ENCODE results near the gene RHOBTB1. TPM values are rescaled to one million over a fixed set of nuclear protein-coding genes. Genes with fewer than 3 reads are reported as not detected.

The RHOBTB1 gene
- total RNA-seq, 1 experiment from 2014 or later = 2.5 TPM

- Histone ChIP-seq H3K79me2 (ENCODE audit: insufficient read depth, low read length) (no peaks in the 10 kb centered on the region), H3K14ac (ENCODE audit: insufficient read depth, low read length) (no peak overlapping the region), H2AK5ac (ENCODE audit: insufficient read length, low read length) (no peak overlapping the region), H3K23me2 (ENCODE audit: insufficient read length, low read depth, low read length, poor library complexity, severe bottlenecking) (no peaks in the 10 kb centered on the region), H3K27ac (ENCODE audit: insufficient read length, low read depth, low read length) (no peak overlapping the region), H2BK20ac (ENCODE audit: low read depth, low read length, poor library complexity, severe bottlenecking) (no peak overlapping the region), H3T11ph (ENCODE audit: low read length) (no peak overlapping the region), H3K4me1 (ENCODE audit: insufficient read depth, low read length) (no peaks in the 10 kb centered on the region; the same call in 1 of the 2 replicates), H4K8ac (replicated peaks; ENCODE audit: insufficient read length, low read depth, low read length) (no peak overlapping the region), H3K23ac (ENCODE audit: insufficient read length, low read depth, low read length) (no peak overlapping the region), H4K5ac (ENCODE audit: insufficient read length, low read depth, low read length) (no peak overlapping the region), H2BK12ac (ENCODE audit: insufficient read length, low read depth, low read length) (no peak overlapping the region), H3K9me3 (ENCODE audit: control insufficient read depth, low read depth, low read length) (no peaks in the 10 kb centered on the region), H3K4ac (ENCODE audit: low read depth, low read length) (no peak overlapping the region), H4K20me1 (ENCODE audit: control insufficient read depth, insufficient read depth, insufficient read length) (no peaks in the 10 kb centered on the region), H2BK15ac (ENCODE audit: low read depth, low read length) (no peak overlapping the region), H4K91ac (ENCODE audit: insufficient read length, low read depth, low read length) (no peak overlapping the region), H3K9ac (ENCODE audit: extremely low read depth, insufficient read length, low read length) (no peak overlapping the region), H2BK5ac (ENCODE audit: insufficient read length, low read length) (no peak overlapping the region), H3K4me2 (ENCODE audit: insufficient read depth, insufficient read length, low read length) (no peak overlapping the region), H3K27me3 (ENCODE audit: insufficient read depth, low read length) (no peaks in the 10 kb centered on the region), H2AFZ (ENCODE audit: low read length) (no peak overlapping the region), H3K56ac (ENCODE audit: insufficient read length, low read depth, low read length) (no peak overlapping the region), H3K18ac (ENCODE audit: insufficient read length, low read depth, low read length) (no peak overlapping the region), H3K79me1 (ENCODE audit: insufficient read depth, low read depth, low read length, poor library complexity, severe bottlenecking) (no peaks in the 10 kb centered on the region), H2BK120ac (ENCODE audit: low read depth, low read length, poor library complexity, severe bottlenecking) (no peak overlapping the region)
- no peak overlapping the region for H3K4me3 Mint-ChIP-seq
- no peak overlapping the region; a peak in 1 of 7 replicates for H3K27ac Mint-ChIP-seq
- H3K9me3 Mint-ChIP-seq = no peaks in the 10 kb centered on the region
- no peaks in the 10 kb centered on the region for H3K27me3 Mint-ChIP-seq (ENCODE audit: low read depth)
- H3K36me3 Mint-ChIP-seq (ENCODE audit: insufficient read depth in 1 of 3, low read depth in 3 of 3) = no peaks in the 10 kb centered on the region; a peak in 1 of 7 replicates
- TF ChIP-seq CTCF (conservative IDR thresholded peaks at IDR 0.05) = no peak
- no CpG with 5 or more reads among the region's 4 CpGs for WGBS (ENCODE audit: extremely low coverage, insufficient read length, low lambda C conversion rate)
- DNase-seq = no peak
- H3K4me1 Mint-ChIP-seq = no peaks in the 10 kb centered on the region; a peak in 1 of 4 replicates
Measured at GRCh38 chr10:60989400-60989876, 45.5 kb upstream of the RHOBTB1 start.

All from H9 (cell line).